ENCODE measurements around the gene ROR2.

DNA sequence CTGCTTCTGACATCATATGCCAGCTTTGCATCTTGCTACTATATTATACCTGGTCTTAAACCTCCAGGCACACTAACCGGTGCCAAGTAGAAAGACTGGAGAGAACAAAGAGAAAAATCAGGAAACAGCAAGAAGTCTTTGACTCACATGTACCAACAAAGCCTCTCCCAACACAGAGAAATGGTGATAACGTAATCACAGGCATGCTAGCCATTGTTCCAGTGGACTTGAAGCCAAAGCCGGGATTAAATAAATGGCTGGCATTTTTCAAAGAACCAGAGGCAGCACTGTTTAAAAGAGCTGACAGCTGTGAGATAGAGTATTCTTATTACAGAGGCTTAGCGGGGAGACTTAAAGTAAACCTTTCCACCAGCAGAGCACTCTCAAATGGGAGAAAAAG, 378.0 kb downstream of the ROR2 start:
- TF ChIP-seq FOXP2 (optimal IDR thresholded peaks at IDR 0.05; ENCODE audit: borderline replicate concordance, extremely low read depth, extremely low read length, insufficient read depth) (no peak), SIN3A (IDR thresholded peaks at IDR 0.05; ENCODE audit: borderline replicate concordance, insufficient read depth, low read length) (no peak), POLR2AphosphoS5 (IDR thresholded peaks at IDR 0.05; ENCODE audit: low read depth, low read length) (no peak), TAF1 (IDR thresholded peaks at IDR 0.05; ENCODE audit: borderline replicate concordance, insufficient read depth, low read length) (no peak)
